GM15510 (cell line): ENCODE data around the gene TAF3.
A peak's percentile ranks its signal among the peaks of the same experiment; 100 is the strongest.

ENCODE experiments used
- POLR2A ChIP-seq: IDR thresholded peaks from 3 replicates; pipeline ENCODE4 v1.6.1; 2011; ENCODE audit warnings: borderline replicate concordance; ENCODE audit not compliant: insufficient read length; ENCODE audit errors: extremely low read depth

TAF3 gene, protein sequence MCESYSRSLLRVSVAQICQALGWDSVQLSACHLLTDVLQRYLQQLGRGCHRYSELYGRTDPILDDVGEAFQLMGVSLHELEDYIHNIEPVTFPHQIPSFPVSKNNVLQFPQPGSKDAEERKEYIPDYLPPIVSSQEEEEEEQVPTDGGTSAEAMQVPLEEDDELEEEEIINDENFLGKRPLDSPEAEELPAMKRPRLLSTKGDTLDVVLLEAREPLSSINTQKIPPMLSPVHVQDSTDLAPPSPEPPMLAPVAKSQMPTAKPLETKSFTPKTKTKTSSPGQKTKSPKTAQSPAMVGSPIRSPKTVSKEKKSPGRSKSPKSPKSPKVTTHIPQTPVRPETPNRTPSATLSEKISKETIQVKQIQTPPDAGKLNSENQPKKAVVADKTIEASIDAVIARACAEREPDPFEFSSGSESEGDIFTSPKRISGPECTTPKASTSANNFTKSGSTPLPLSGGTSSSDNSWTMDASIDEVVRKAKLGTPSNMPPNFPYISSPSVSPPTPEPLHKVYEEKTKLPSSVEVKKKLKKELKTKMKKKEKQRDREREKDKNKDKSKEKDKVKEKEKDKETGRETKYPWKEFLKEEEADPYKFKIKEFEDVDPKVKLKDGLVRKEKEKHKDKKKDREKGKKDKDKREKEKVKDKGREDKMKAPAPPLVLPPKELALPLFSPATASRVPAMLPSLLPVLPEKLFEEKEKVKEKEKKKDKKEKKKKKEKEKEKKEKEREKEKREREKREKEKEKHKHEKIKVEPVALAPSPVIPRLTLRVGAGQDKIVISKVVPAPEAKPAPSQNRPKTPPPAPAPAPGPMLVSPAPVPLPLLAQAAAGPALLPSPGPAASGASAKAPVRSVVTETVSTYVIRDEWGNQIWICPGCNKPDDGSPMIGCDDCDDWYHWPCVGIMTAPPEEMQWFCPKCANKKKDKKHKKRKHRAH

DNA sequence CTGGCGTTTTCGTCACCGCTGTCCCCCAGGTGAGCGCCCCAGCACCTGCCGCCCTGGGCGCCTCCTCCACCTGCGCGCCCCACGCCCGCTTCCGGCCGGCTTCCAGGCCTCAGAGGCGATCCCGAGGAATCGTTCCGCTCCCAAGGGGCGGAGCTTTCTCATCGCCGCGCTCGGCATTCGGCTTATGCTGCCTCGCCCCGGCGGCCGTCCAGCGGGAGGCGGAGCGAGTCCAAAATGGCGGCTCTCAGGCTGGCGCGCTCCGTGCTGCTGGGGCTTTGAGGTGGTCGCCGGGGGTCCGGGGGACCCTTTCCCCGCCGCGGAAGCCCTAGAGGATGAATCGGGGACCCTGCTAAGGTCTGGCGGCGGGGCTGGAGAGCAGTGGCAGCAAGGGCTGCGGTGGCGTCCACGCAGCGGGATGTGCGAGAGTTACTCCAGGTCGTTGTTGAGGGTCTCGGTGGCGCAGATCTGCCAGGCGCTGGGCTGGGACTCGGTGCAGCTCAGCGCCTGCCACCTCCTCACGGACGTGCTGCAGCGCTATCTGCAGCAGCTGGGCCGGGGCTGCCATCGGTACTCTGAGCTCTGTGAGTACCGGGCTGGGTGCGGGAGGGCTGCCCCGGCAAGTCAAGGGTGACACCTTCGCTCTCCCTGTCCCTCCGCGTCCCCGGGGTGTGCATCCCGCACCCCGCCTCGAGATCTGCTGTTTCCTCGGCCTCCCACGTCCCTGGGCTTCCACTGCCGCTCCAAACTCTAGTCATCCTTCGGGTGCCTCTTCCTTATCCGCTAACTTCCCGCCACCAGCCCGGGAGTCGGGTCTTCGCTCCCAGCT is at the start of gene TAF3:
Gene TAF3, plus strand, starts transcription at position 211 of the 826 bp plus-strand sequence. Its CDS starts 205 bp downstream, at position 416.
- TF ChIP-seq POLR2A = peak; percentile 92

DNA sequence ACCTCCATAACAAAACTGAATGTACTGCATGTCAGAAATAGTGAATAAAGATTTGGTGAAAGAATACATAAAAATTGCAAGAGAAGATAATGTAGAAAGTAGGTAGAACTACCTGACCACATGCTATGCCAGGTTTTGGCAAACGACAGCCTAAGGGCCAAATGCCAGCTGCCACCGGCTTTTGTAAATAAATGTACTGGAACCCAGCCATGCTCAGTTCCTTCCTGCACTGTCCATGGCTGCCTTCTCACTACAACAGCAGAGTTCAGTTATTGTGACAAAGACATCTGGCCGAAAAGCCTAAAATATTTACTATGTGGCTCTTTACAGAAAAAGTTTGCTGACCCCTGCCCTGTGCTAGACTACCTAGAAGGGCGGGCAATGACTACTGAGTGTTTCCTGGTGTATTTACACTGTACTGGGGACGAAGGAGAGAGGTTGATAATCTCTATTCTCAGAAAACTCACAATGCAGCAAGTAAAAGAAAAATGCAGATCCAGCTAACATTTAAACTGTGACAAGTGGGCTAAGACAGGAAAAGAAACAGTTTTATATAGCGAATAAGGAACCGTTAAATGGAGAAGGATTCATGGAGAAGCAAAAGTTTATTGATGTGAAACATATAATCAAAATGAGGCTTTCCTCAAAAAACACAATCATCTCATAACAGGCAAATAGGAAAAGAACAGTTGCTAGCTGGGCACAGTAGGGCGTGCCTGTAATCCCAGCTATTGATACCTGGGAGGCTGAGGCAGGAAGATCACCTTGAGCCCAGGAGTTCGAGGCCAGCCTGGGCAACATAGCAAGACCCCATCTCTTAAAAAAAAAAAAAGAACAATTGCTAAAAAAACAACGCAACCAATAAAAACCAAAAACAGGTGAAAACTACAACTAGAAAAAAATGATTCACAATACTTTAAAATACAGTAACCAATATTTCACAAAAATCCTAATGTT is 44.2 kb upstream of the TAF3 start:
- no peak for TF ChIP-seq POLR2A

DNA sequence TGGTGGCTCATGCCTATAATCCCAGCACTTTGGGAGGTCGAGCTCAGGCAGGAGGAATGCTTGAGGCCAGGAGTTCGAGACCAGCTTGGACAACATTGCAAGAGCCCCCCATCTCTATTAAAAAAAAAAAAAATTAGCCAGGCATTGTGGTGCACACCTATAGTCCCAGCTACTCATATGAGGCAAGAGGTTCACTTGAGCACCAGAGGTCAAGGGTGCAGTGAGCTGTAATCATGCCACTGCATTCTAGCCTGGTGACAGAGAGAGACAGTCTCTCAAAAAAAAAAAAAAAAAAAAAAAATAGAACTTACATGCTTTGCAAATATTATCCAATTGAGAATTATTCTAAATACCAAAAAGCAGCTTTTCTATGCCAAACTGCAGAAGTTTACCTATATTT is 41.5 kb upstream of the TAF3 start:
- TF ChIP-seq POLR2A = no peak

DNA sequence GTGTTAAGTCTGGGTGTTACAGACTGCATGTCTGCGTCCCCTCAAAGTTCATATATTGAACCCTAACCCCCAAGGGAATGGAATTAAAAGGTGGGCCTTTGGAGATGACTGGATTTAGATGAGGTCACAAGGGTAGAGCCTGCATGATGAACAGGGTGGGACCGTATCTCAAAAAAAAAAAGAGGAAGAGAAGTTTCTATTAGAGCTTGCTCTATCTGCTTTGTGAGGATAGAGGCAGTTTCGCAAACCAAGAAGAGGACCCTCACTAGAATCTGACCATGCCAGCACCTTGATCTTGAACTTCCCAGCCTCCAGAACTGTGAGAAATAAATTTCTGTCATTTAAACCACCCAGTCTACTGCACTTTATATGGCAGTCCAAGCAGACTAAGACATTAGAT is 31.9 kb upstream of the TAF3 start:
- no peak for TF ChIP-seq POLR2A

DNA sequence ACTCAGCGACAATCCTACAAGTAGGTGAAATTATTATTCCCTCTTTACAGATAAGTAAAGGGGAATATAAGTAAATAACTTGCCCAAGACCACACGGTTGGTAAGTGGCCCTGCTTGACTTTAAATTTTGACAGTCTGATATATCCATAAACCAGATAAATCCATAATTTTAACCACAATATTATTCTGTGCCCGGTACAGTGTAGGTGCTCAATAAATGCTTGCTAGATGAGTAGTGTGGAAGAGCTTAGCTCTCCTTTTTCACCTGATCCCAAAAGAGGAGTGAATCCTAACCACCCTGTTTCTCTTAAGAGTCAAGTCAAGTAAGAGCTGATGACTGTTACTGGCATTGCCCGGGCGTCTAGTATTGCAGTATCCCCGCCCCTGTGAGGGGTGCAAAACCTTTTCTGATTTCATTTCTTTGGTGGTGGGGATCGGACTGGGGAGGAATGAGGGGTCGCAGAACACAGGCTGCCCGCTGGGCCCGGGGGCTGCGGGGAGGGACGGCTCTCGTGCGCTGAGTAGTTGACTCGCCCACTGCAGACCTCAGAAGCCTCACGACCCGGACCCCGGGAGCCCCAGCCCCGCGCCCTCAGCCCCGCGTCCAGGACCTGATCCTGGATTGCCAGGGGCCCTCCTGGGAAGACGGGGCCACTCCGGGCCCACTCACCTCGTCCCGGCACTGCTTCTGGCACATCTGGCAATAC is 31.0 kb upstream of the TAF3 start:
- TF ChIP-seq POLR2A = no peak

DNA sequence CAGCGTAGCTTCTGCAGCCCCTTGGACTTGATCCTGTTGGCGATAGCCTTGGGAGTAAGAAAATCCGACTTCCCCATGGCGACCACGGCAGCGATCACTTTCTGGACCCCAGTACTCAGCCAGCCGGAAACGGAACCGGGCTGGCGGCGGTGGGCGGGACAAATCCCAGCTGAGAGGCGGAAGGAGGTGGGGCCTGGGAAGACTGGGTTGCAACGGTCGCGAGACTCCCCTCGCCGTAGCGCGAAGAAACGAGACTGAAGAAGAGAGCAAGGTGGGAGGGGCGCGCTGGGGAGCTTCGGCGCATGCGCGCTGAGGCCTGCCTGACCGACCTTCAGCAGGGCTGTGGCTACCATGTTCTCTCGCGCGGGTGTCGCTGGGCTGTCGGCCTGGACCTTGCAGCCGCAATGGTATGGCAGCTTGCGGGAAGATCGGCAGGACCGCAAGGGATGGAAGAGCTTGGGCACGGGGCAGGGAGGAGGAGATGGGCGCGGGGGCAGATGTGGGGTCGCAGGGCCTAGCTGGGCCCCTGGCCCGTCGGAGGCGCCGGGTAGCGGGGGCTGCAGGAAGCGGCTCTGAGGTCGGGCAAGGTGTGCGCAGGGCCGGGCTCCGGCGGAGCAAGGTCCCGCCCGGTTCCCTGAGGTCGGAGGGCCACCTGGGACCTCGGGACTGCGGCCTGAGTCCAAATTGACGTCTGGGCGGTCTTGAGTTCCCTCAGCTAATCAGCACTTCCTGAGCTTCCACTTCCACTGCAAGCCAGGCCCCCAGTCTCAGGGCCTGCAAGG is 30.3 kb upstream of the TAF3 start, which contains the start of the genes ATP5F1C and KIN:
Gene ATP5F1C, plus strand, starts transcription at position 321 of the 782 bp plus-strand sequence. Its CDS starts 31 bp downstream, at position 352.
Gene KIN, minus strand, starts transcription at position 137 of the 782 bp plus-strand sequence. Its CDS starts 60 bp downstream, at position 77.
- peak; percentile 92 for TF ChIP-seq POLR2A

DNA sequence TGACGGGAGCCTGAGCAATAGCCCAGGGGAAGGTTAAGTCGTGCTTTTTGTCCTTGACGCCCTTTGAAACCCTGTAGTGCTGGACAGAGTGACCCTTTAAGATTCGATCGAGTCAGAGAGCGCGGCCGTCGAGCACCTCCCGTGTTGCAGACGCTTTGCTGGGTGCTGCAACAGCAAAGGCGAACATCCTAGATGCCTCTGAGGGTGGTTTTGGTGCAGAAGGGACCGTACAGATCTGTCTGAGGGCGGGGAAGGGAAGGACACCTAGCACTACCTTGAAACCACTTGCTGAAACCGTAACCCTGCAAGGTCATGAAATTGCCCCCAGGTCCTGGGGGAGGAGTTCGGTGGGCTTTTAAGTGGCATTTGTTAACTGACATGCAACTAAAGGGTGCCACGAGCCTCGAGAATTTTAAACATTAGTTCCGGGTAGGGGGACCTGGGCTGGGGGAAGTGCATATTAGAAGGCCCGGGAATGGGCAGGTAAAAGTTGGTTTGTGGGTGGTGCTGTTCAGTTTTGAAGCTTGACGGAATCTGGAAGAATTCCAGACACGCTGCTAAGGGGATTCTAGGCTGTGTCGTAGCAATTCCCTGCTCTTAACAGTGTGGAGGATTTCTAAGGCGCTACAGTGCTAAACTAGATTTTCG is 29.5 kb upstream of the TAF3 start:
- no peak for TF ChIP-seq POLR2A

DNA sequence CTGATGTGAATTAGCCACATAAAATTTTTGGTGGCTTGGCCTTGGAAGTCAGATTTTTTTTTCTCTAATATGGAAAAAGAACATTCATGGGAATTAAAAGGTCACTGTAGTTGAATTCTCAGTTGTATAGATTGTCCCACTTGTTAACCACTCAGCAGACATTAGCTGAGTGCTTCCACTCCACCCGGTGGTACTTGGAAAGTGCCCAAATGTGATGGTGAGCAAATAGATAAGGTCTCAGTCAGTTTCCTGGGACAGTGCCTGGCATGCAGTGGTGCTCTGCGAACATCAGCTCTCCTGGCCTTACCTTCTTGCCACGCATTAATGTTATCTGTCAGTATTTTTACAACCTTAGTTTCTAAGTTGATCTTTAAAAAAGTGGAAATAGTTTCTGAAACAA is 28.9 kb upstream of the TAF3 start:
- no peak for TF ChIP-seq POLR2A

DNA sequence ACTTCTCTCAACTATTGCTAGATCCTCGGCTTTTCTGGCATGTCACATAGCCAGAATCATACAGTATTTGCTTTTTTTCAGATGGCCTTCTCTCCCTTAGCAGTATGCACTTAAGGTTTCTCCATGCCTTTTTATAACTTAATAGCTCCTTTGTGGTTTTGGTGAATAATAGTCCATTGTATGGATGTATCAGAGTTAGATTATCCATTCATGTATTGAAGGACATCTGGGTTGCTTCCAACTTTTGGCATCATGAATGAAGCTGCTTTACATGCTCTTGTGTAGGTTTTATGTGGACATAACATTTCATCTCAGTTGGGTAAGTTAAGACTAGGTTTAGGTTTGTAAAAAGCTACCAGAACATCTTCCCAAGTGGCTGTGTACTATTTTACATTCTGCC is 25.8 kb upstream of the TAF3 start:
- TF ChIP-seq POLR2A = no peak

DNA sequence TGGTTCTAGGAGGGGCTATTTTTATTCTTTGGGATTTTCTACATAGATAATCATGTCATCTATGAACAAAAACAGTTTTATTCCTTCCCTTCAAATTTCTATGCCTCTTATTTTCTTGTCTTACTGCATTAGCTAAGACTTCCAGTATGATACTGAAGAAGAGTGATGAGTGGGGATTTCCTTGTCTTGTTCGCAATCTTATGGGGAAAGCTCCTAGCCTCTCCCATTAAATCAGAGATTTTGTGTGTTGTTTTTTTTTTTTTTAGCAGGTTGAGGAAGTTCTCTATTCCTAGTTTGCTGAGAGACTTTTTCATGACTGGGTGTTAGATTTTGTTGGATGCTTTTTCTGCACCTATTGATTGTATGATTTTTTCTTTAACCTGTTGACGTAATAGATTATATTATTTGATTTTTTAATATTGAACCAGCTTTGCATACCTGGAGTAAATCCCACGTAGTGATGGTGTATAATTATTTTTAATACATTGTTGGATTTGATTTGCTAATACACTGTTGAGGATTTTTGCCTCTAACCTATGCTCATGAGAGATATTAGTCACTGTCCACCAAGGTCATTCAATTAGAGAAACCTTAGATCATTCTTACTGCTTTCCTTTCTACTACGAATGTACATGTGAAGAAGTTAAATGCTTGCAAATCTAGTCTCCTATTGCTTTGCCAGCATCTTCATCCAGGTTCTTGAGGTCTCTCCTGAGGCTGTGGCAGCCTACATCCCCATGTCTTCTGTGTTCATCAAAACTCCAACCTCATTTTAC is 23.9 kb upstream of the TAF3 start:
- no peak for TF ChIP-seq POLR2A

DNA sequence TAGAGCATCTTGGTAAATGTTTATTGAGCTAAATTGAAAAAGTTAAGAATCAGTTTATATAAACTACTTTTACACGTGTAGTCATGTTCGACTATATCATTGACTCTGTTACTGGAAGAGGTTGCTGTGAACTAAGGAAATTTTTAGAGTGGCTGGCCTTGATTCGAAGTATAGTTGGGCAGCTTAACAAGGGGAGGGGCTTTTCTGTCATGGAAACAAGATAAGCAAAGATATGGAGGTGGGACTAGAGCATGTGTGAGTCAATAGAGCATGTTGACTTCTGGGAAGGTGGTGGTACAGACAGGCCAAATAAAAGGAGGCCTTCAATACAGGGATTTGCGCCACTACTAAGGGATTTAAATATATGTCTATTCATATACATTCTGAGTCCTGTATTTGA is 22.7 kb upstream of the TAF3 start:
- TF ChIP-seq POLR2A = no peak
